H9 (cell line): Measurements from ENCODE around the gene LMX1B. TPM values are rescaled to one million over a fixed set of nuclear protein-coding genes. Genes with fewer than 3 reads are reported as not detected.

ENCODE experiments used
- DNase-seq: peaks from one replicate; pipeline ENCODE4 v3.0.0-alpha.2; 2017
- H2AFZ ChIP-seq: one replicate; pipeline ENCODE4 v1.6.1; 2013; ENCODE audit warnings: mild to moderate bottlenecking, low read length, control low read depth, moderate library complexity
- H2AK5ac ChIP-seq: 2 replicates; pipeline ENCODE4 v1.6.1; 2013; ENCODE audit warnings: low read length, control low read depth, mixed read lengths; ENCODE audit not compliant: insufficient read length
- H2BK120ac ChIP-seq: one replicate; pipeline ENCODE4 v1.6.1; 2013; ENCODE audit warnings: low read depth, mild to moderate bottlenecking, low read length, control low read depth, inconsistent platforms; ENCODE audit not compliant: poor library complexity, severe bottlenecking
- H2BK12ac ChIP-seq: 2 replicates; pipeline ENCODE4 v1.6.1; 2013; ENCODE audit warnings: low read length, control low read depth, mixed read lengths, low read depth; ENCODE audit not compliant: insufficient read length
- H2BK15ac ChIP-seq: 2 replicates; pipeline ENCODE4 v1.6.1; 2013; ENCODE audit warnings: low read depth, low read length, control low read depth
- H2BK20ac ChIP-seq: one replicate; pipeline ENCODE4 v1.6.1; 2013; ENCODE audit warnings: low read depth, mild to moderate bottlenecking, low read length, control low read depth, inconsistent platforms; ENCODE audit not compliant: poor library complexity, severe bottlenecking
- H2BK5ac ChIP-seq: 2 replicates; pipeline ENCODE4 v1.6.1; 2013; ENCODE audit warnings: low read length, control low read depth, mixed read lengths; ENCODE audit not compliant: insufficient read length
- H3K14ac ChIP-seq: 2 replicates; pipeline ENCODE4 v1.6.1; 2013; ENCODE audit warnings: low read length, control low read depth; ENCODE audit not compliant: insufficient read depth
- H3K18ac ChIP-seq: 2 replicates; pipeline ENCODE4 v1.6.1; 2013; ENCODE audit warnings: low read depth, mild to moderate bottlenecking, mixed read lengths, low read length, control low read depth; ENCODE audit not compliant: insufficient read length
- H3K23ac ChIP-seq: 2 replicates; pipeline ENCODE4 v1.6.1; 2013; ENCODE audit warnings: low read length, control low read depth, mixed read lengths, low read depth; ENCODE audit not compliant: insufficient read length
- H3K23me2 ChIP-seq: 2 replicates; pipeline ENCODE4 v1.6.1; 2013; ENCODE audit warnings: low read depth, mild to moderate bottlenecking, mixed read lengths, low read length, control low read depth; ENCODE audit not compliant: insufficient read length, poor library complexity, severe bottlenecking
- H3K27ac ChIP-seq: 2 replicates; pipeline ENCODE4 v1.5.1; 2013; ENCODE audit warnings: low read length, control low read depth, mixed read lengths, low read depth; ENCODE audit not compliant: insufficient read length
- H3K27me3 ChIP-seq: 2 replicates; pipeline ENCODE4 v1.6.1; 2013; ENCODE audit warnings: low read length, control low read depth, inconsistent platforms; ENCODE audit not compliant: insufficient read depth
- H3K4ac ChIP-seq: 2 replicates; pipeline ENCODE4 v1.6.1; 2013; ENCODE audit warnings: low read depth, mild to moderate bottlenecking, control low read depth, inconsistent platforms, low read length, moderate library complexity
- H3K4me1 ChIP-seq: 2 replicates; pipeline ENCODE4 v1.6.1; 2013; ENCODE audit warnings: low read length, control low read depth, inconsistent platforms; ENCODE audit not compliant: insufficient read depth
- H3K4me2 ChIP-seq: 2 replicates; pipeline ENCODE4 v1.6.1; 2013; ENCODE audit warnings: low read length, control low read depth, mixed read lengths; ENCODE audit not compliant: insufficient read length, insufficient read depth
- H3K56ac ChIP-seq: 2 replicates; pipeline ENCODE4 v1.6.1; 2013; ENCODE audit warnings: low read depth, mild to moderate bottlenecking, mixed read lengths, low read length, control low read depth; ENCODE audit not compliant: insufficient read length
- H3K79me1 ChIP-seq: 2 replicates; pipeline ENCODE4 v1.6.1; 2013; ENCODE audit warnings: low read depth, mild to moderate bottlenecking, moderate library complexity, low read length, control low read depth, inconsistent platforms; ENCODE audit not compliant: insufficient read depth, poor library complexity, severe bottlenecking
- H3K79me2 ChIP-seq: 2 replicates; pipeline ENCODE4 v1.6.1; 2013; ENCODE audit warnings: low read length, control low read depth, inconsistent platforms; ENCODE audit not compliant: insufficient read depth
- H3K9ac ChIP-seq: 2 replicates; pipeline ENCODE4 v1.6.1; 2013; ENCODE audit warnings: low read length, control low read depth, mixed read lengths; ENCODE audit not compliant: insufficient read length; ENCODE audit errors: extremely low read depth
- H3K9me3 ChIP-seq: one replicate; pipeline ENCODE4 v1.6.1; 2013; ENCODE audit warnings: low read depth, low read length, inconsistent platforms; ENCODE audit not compliant: control insufficient read depth
- H3T11ph ChIP-seq: one replicate; pipeline ENCODE4 v1.6.1; 2013; ENCODE audit warnings: mild to moderate bottlenecking, low read length, control low read depth, inconsistent platforms
- H4K20me1 ChIP-seq: one replicate; pipeline ENCODE4 v1.6.1; 2013; ENCODE audit not compliant: control insufficient read depth, insufficient read length, insufficient read depth
- H4K5ac ChIP-seq: 2 replicates; pipeline ENCODE4 v1.6.1; 2013; ENCODE audit warnings: low read depth, mild to moderate bottlenecking, mixed read lengths, low read length, control low read depth; ENCODE audit not compliant: insufficient read length
- H4K8ac ChIP-seq: replicated peaks from 2 replicates; pipeline ENCODE4 v1.6.1; 2013; ENCODE audit warnings: low read length, control low read depth, mixed read lengths, low read depth; ENCODE audit not compliant: insufficient read length
- H4K91ac ChIP-seq: 2 replicates; pipeline ENCODE4 v1.6.1; 2013; ENCODE audit warnings: low read depth, mild to moderate bottlenecking, moderate library complexity, mixed read lengths, low read length, control low read depth; ENCODE audit not compliant: insufficient read length
- H3K27ac Mint-ChIP-seq, 3 experiments: 2 replicates in 2 of 3; 3 replicates in 1 of 3; pipeline ENCODE4 v1.8.0; 2020 to 2021; ENCODE audit warnings: mixed read lengths in 3 of 3, mild to moderate bottlenecking in 1 of 3, moderate library complexity in 1 of 3
- H3K27me3 Mint-ChIP-seq: 2 replicates; pipeline ENCODE4 v1.8.0; 2021; ENCODE audit warnings: low read depth, mild to moderate bottlenecking, moderate library complexity, mixed read lengths
- H3K36me3 Mint-ChIP-seq, 3 experiments: 2 replicates in 2 of 3; 3 replicates in 1 of 3; pipeline ENCODE4 v1.8.0; 2020 to 2021; ENCODE audit warnings: low read depth in 3 of 3, mixed read lengths in 3 of 3; ENCODE audit not compliant: insufficient read depth in 1 of 3
- H3K4me1 Mint-ChIP-seq, 2 experiments: 2 replicates each; pipeline ENCODE4 v1.8.0; 2020; ENCODE audit warnings: mixed read lengths in 2 of 2
- H3K4me3 Mint-ChIP-seq, 2 experiments: 2 replicates in 1 of 2; 3 replicates in 1 of 2; pipeline ENCODE4 v1.8.0; 2020 to 2021; ENCODE audit warnings: mild to moderate bottlenecking in 2 of 2, mixed read lengths in 2 of 2, moderate library complexity in 1 of 2
- H3K9me3 Mint-ChIP-seq, 2 experiments: 2 replicates in 1 of 2; 3 replicates in 1 of 2; pipeline ENCODE4 v1.8.0; 2020; ENCODE audit warnings: mild to moderate bottlenecking in 2 of 2, mixed read lengths in 2 of 2, moderate library complexity in 1 of 2
- WGBS: extraction: QIAGEN DNeasy Blood & Tissue Kit; methylation state at CpG from one replicate; pipeline ENCODE4 v1.1.7; 2013; ENCODE audit warnings: missing lambda C conversion rate, low lambda C conversion rate, mixed read lengths; ENCODE audit not compliant: insufficient read length; ENCODE audit errors: extremely low coverage; 5-methylcytosine and 5-hydroxymethylcytosine counted together
- total RNA-seq: library from RNA; stranded (reverse); gene quantifications from 2 replicates; pipeline ENCODE4 v1.2.1, GENCODE V29; 2021
- TF ChIP-seq, protein P1 (sequence below): fragments of 200-600 bp; sonication (generic); conservative IDR thresholded peaks from 3 replicates; pipeline ENCODE4 v1.8.0; 2021; ENCODE audit warnings: antibody characterized with exemption, mild to moderate bottlenecking

LMX1B gene
- total RNA-seq, 1 experiment from 2014 or later = 0.85 TPM

DNA sequence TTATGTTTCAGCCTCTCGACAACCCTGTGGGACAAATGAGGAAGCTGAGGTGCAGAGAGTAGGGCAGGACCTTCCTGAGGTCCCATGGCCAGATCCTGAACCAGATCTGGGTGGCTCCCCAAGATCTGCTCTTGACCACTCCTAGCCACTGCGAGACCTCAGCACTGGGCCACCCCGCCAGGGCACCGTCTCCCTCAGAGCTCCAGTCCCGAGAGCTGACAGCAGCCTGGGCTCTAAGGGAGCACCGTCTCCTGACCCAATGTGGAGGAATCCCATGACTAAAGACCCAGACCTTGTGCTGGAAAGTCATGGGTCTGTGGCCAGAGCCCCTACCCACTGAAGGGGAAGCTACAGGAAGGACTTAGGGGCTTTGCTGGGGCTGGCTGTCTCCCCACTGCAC, 4.5 kb upstream of the LMX1B start:
- Histone ChIP-seq H2BK120ac (no peak overlapping the region), H3K23me2 (peaks cover 19% of the 10 kb centered on the region), H2BK12ac (no peak overlapping the region), H3K4me1 (no peaks in the 10 kb centered on the region), H3K4me2 (no peak overlapping the region), H2BK15ac (no peak overlapping the region), H2AK5ac (no peak overlapping the region), H3T11ph (no peak overlapping the region), H4K20me1 (peaks cover 2% of the 10 kb centered on the region), H3K79me2 (no peaks in the 10 kb centered on the region), H3K18ac (no peak overlapping the region), H4K8ac (no peak overlapping the region), H3K14ac (no peak overlapping the region), H4K91ac (no peak overlapping the region), H3K27me3 (peaks cover 48% of the 10 kb centered on the region), H3K23ac (no peak overlapping the region), H3K9me3 (no peaks in the 10 kb centered on the region), H3K4ac (no peak overlapping the region), H2BK5ac (no peak overlapping the region), H3K56ac (no peak overlapping the region), H3K9ac (no peak overlapping the region), H4K5ac (no peak overlapping the region), H3K27ac (no peak overlapping the region), H2BK20ac (no peak overlapping the region), H3K79me1 (no peaks in the 10 kb centered on the region), H2AFZ (no peak overlapping the region)
- Mint-ChIP-seq H3K4me1 (peaks cover 16 to 26% of the 10 kb centered on the region in 2 experiments), H3K4me3 (no peak overlapping the region), H3K27me3 (peaks cover 92% of the 10 kb centered on the region), H3K36me3 (no peaks in the 10 kb centered on the region; a peak in 1 of 7 replicates), H3K9me3 (peaks cover 0 to 4% of the 10 kb centered on the region in 2 experiments; a peak in 1 of 5 replicates), H3K27ac (no peak overlapping the region)
- TF ChIP-seq, protein P1, sequence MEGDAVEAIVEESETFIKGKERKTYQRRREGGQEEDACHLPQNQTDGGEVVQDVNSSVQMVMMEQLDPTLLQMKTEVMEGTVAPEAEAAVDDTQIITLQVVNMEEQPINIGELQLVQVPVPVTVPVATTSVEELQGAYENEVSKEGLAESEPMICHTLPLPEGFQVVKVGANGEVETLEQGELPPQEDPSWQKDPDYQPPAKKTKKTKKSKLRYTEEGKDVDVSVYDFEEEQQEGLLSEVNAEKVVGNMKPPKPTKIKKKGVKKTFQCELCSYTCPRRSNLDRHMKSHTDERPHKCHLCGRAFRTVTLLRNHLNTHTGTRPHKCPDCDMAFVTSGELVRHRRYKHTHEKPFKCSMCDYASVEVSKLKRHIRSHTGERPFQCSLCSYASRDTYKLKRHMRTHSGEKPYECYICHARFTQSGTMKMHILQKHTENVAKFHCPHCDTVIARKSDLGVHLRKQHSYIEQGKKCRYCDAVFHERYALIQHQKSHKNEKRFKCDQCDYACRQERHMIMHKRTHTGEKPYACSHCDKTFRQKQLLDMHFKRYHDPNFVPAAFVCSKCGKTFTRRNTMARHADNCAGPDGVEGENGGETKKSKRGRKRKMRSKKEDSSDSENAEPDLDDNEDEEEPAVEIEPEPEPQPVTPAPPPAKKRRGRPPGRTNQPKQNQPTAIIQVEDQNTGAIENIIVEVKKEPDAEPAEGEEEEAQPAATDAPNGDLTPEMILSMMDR = no peak
- DNase-seq = no peak
- no CpG with 5 or more reads among the region's 6 CpGs for WGBS
